WERI-Rb-1 (cell line): Measurements from ENCODE around the gene LRRC27.

Experiments used
- DNase-seq: peaks from one replicate; pipeline ENCODE4 v3.0.0-alpha.2; 2020
- H3K27ac ChIP-seq: fragments of 250-450 bp; sonication (Bioruptor Pico); 2 replicates; pipeline ENCODE4 v1.5.1; 2020; ENCODE audit warnings: mild to moderate bottlenecking, moderate library complexity
- H3K27me3 ChIP-seq: fragments of 250-450 bp; sonication (Bioruptor Pico); 2 replicates; pipeline ENCODE4 v1.5.1; 2021; ENCODE audit warnings: mild to moderate bottlenecking, low read depth, moderate library complexity; ENCODE audit not compliant: insufficient read depth, severe bottlenecking
- H3K36me3 ChIP-seq: fragments of 250-450 bp; sonication (Bioruptor Pico); 2 replicates; pipeline ENCODE4 v1.5.1; 2020; ENCODE audit warnings: mild to moderate bottlenecking, moderate library complexity
- H3K4me3 ChIP-seq: 2 replicates; pipeline ENCODE4 v1.5.1; 2011; ENCODE audit warnings: low read depth, mild to moderate bottlenecking, control low read depth, low read length
- H3K9me3 ChIP-seq: fragments of 250-450 bp; sonication (Bioruptor Pico); 2 replicates; pipeline ENCODE4 v1.5.1; 2021; ENCODE audit warnings: mild to moderate bottlenecking, moderate library complexity; ENCODE audit not compliant: severe bottlenecking
- CTCF ChIP-seq: IDR thresholded peaks from 2 replicates; pipeline ENCODE4 v1.5.1; 2011; ENCODE audit warnings: low read depth, mild to moderate bottlenecking, control low read depth, inconsistent platforms, low read length

LRRC27 gene

DNA sequence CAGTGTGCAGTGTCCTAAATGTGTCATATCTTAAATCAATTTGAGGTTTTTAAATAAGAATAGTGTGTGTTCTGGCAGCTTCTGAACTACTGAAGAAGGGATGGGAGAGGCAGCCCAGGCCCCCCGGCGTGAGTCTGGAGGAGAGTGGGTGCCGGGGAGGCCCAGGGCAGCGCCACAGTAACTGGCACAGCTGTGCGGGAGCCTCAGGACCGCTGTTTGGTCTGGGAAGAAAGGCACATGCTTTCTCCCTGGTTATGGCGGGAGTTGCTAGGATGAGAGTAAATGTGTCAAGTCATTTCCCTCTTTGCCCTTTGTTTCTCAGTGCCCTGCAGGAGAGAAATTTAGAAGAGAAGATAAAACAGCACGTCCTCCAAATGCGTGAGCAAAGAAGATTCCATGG, 33.1 kb downstream of the LRRC27 start:
- peaks cover 3% of the 10 kb centered on the region; the same call in 1 of the 2 replicates for H3K36me3 ChIP-seq
- no peaks in the 10 kb centered on the region for H3K27me3 ChIP-seq
- no peaks in the 10 kb centered on the region for H3K9me3 ChIP-seq
- H3K27ac ChIP-seq: no peak overlapping the region
- H3K4me3 ChIP-seq: no peak overlapping the region
- no peak for DNase-seq
- TF ChIP-seq CTCF: no peak

- Histone ChIP-seq H3K27me3 (no peaks in the 10 kb centered on the region), H3K27ac (no peak overlapping the region), H3K36me3 (peaks cover 3% of the 10 kb centered on the region; the same call in 1 of the 2 replicates), H3K9me3 (no peaks in the 10 kb centered on the region), H3K4me3 (no peak overlapping the region)
- no peak for DNase-seq
- TF ChIP-seq CTCF: no peak
Observed at GRCh38 chr10:132366006-132366405, 34.0 kb downstream of the LRRC27 start.

GRCh38 chr10:132366499-132366898, 34.5 kb downstream of the LRRC27 start:
- peaks cover 3% of the 10 kb centered on the region; the same call in 1 of the 2 replicates for H3K36me3 ChIP-seq
- DNase-seq: no peak
- H3K27me3 ChIP-seq: no peaks in the 10 kb centered on the region
- no peak overlapping the region for H3K4me3 ChIP-seq
- H3K27ac ChIP-seq: no peak overlapping the region
- TF ChIP-seq CTCF: no peak
- H3K9me3 ChIP-seq: no peaks in the 10 kb centered on the region

GRCh38 chr10:132368391-132368790, 36.4 kb downstream of the LRRC27 start:
- Histone ChIP-seq H3K4me3 (no peak overlapping the region), H3K36me3 (peaks cover 3% of the 10 kb centered on the region; the same call in 1 of the 2 replicates), H3K27me3 (no peaks in the 10 kb centered on the region), H3K27ac (no peak overlapping the region), H3K9me3 (no peaks in the 10 kb centered on the region)
- no peak for DNase-seq
- no peak for TF ChIP-seq CTCF

DNA sequence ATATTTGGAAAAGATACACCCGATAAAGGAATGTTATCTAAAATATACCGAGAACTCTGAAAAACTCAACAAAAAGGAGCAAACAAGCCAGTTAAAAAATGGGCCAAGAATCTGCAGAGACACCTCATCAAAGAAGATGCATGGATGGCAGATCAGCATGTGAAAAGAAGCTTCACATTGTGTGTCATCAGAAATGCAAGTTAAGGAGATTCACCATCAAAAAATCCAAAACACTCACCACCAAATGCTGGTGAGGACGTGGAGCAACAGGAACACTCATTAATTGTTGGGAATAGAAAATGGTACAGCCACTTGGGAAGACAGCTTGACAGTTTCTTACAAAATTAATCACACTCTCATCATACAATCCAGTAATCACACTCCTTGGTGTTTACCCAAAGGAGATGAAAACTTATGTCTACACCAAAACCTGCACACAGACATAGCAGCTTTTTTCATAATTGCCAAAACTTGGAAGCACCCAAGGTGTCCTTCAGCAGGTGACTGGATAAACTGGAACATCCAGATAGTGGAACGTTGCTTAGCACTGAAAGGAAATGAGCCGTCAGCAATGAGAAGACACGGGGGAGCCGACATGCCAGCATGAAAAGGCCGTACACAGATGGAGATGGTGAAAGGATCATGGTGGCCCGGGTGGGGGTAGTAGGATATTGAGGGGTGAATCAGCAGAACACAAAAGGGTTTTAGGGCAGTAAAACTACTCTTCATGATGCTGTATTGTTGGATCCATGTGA, 37.1 kb downstream of the LRRC27 start:
- Histone ChIP-seq H3K36me3 (peaks cover 3% of the 10 kb centered on the region; the same call in 1 of the 2 replicates), H3K27ac (no peak overlapping the region), H3K9me3 (no peaks in the 10 kb centered on the region), H3K27me3 (no peaks in the 10 kb centered on the region), H3K4me3 (no peak overlapping the region)
- no peak for DNase-seq
- TF ChIP-seq CTCF: no peak
